Keratinocyte (primary cell): ENCODE results near the gene PHF2. TPM values are rescaled to one million over a fixed set of nuclear protein-coding genes. Genes with fewer than 3 reads are reported as not detected.

ENCODE experiments used
- DNase-seq: peaks from one replicate; pipeline ENCODE4 v3.0.0-alpha.2; 2011; ENCODE audit warnings: low read depth, missing footprints, low spot score
- FAIRE-seq: peaks from 2 replicates; lab custom pipeline; 2011; peaks lifted over from hg19 to GRCh38; lab: Jason Lieb, UNC
- H2AFZ ChIP-seq: 2 replicates; pipeline ENCODE4 v1.6.0; 2012; ENCODE audit warnings: low read length, control low read depth, inconsistent platforms; ENCODE audit not compliant: control insufficient read depth
- H3K27ac ChIP-seq: 2 replicates; pipeline ENCODE4 v1.5.1; 2011; ENCODE audit warnings: low read length; ENCODE audit not compliant: control insufficient read depth, insufficient read depth
- H3K27me3 ChIP-seq: 3 replicates; pipeline ENCODE4 v1.6.0; 2011; ENCODE audit warnings: low read length; ENCODE audit not compliant: control insufficient read depth, insufficient read depth; ENCODE audit errors: extremely low read depth
- H3K36me3 ChIP-seq, 2 experiments: 2 replicates in 1 of 2; 3 replicates in 1 of 2; pipeline ENCODE4 v1.5.1; 2011; ENCODE audit warnings: low read length in 2 of 2, mild to moderate bottlenecking in 1 of 2; ENCODE audit not compliant: control insufficient read depth in 2 of 2, insufficient read depth in 2 of 2; ENCODE audit errors: extremely low read depth in 1 of 2
- H3K4me1 ChIP-seq: 3 replicates; pipeline ENCODE4 v1.5.1; 2011; ENCODE audit warnings: low read length; ENCODE audit not compliant: control insufficient read depth, insufficient read depth; ENCODE audit errors: extremely low read depth
- H3K4me2 ChIP-seq: 3 replicates; pipeline ENCODE4 v1.6.0; 2011; ENCODE audit warnings: low read depth, low read length; ENCODE audit not compliant: control insufficient read depth, insufficient read depth; ENCODE audit errors: extremely low read depth
- H3K4me3 ChIP-seq, 3 experiments: fragments of 200-600 bp in 1 of 3; sonication (generic) in 1 of 3; 2 replicates in 2 of 3; 3 replicates in 1 of 3; pipeline ENCODE4 v1.5.1; 2011 to 2016; ENCODE audit warnings: low read length in 3 of 3, mild to moderate bottlenecking in 3 of 3, control low read depth in 2 of 3, inconsistent platforms in 1 of 3, low read depth in 1 of 3, mixed read lengths in 1 of 3, mixed run types in 1 of 3, moderate library complexity in 1 of 3; ENCODE audit not compliant: control insufficient read depth in 2 of 3, insufficient read depth in 2 of 3; ENCODE audit errors: extremely low read depth in 1 of 3
- H3K79me2 ChIP-seq: 2 replicates; pipeline ENCODE4 v1.6.0; 2012; ENCODE audit warnings: low read length; ENCODE audit not compliant: control insufficient read depth, insufficient read depth
- H3K9ac ChIP-seq: 3 replicates; pipeline ENCODE4 v1.6.0; 2011; ENCODE audit warnings: low read length; ENCODE audit not compliant: control insufficient read depth, insufficient read depth; ENCODE audit errors: extremely low read depth
- H3K9me1 ChIP-seq: 3 replicates; pipeline ENCODE4 v1.6.0; 2011; ENCODE audit warnings: low read length; ENCODE audit not compliant: control insufficient read depth, insufficient read depth; ENCODE audit errors: extremely low read depth
- H3K9me3 ChIP-seq: 2 replicates; pipeline ENCODE4 v1.5.1; 2012; ENCODE audit warnings: low read depth, low read length; ENCODE audit not compliant: control insufficient read depth
- H4K20me1 ChIP-seq: 3 replicates; pipeline ENCODE4 v1.6.0; 2011; ENCODE audit warnings: low read length; ENCODE audit not compliant: control insufficient read depth, insufficient read depth; ENCODE audit errors: extremely low read depth
- CTCF ChIP-seq, 3 experiments: IDR thresholded peaks in 1 of 3; conservative IDR thresholded peaks in 1 of 3; optimal IDR thresholded peaks in 1 of 3; 2 replicates in 2 of 3; 3 replicates in 1 of 3; pipeline versions ENCODE3 to v1.5.1; 2011; ENCODE audit warnings: low read length in 3 of 3, mild to moderate bottlenecking in 3 of 3, moderate library complexity in 2 of 3, control low read depth in 1 of 3, inconsistent platforms in 1 of 3; ENCODE audit not compliant: insufficient read depth in 2 of 3; ENCODE audit errors: extremely low read depth in 1 of 3
- EZH2 ChIP-seq: IDR thresholded peaks from one replicate; pipeline ENCODE4 v1.6.1; 2012; ENCODE audit warnings: inconsistent platforms, mild to moderate bottlenecking, low read length, moderate library complexity
- dilution Hi-C: fragments of 300-500 bp; cut with MboI; formaldehyde crosslinking; loops from one replicate; pipeline ENCODE4 v1.7.0; 2020; ENCODE audit warnings: low sequenced_read_pairs; ENCODE audit not compliant: extremely low pct_ligation_motif_present
- polyA plus RNA-seq, 5 experiments: library from polyadenylated mRNA; depleted of rRNA in 3 of 5; stranded (reverse) in 3 of 5; stranded (forward) in 1 of 5; unstranded in 1 of 5; fragments of >200 nt; gene quantifications; 1 replicate in 1 of 5; 2 replicates in 3 of 5; 3 replicates in 1 of 5; pipeline versions ENCODE4 v1.2.1 to v1.2.3, GENCODE V29; 2011 to 2012; ENCODE audit warnings: missing spikeins in 2 of 5, low read depth in 1 of 5, low replicate concordance in 1 of 5

Gene PHF2
- polyA plus RNA-seq, 1 donor (not counting 4 experiments of a cell fraction or from before 2014, with no cell fraction given) = 5.1 TPM

DNA sequence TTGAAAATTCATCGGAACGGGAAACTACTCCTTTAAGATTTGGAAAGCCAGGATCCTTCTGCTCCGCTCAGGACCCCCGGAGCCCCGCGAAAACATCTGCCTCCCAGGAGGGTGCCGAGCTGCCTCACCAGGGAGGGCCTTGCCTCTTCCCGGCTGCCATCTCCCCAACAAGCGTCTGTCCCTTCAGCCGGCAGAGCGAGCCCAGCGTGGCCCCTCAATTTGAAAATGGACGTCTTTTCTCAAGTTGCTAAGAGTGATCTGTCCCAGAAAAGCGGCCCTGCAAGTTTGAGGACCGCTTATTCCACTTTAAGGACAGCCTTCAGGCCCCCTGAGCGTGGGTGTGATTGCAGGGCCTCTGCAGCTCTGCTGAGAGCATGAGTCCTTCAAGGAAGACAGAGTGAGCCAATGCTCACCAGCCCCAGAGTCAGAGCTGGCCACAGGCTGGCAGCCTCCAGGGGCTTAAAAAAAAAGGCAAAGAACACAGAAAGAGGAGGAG, 101.3 kb downstream of the PHF2 start:
- Histone ChIP-seq H4K20me1 (no peaks in the 10 kb centered on the region), H3K4me1 (no peaks in the 10 kb centered on the region), H3K27me3 (no peaks in the 10 kb centered on the region), H3K4me3 (no peak overlapping the region), H3K27ac (no peak overlapping the region), H3K9me3 (no peaks in the 10 kb centered on the region), H3K36me3 (peaks cover 2 to 8% of the 10 kb centered on the region in 2 experiments), H3K9me1 (no peaks in the 10 kb centered on the region), H3K9ac (no peak overlapping the region), H3K4me2 (no peak overlapping the region), H2AFZ (no peak overlapping the region), H3K79me2 (no peaks in the 10 kb centered on the region)
- FAIRE-seq = no peak
- no peak for DNase-seq
- dilution Hi-C loops = loop anchor here (25.0 kb wide), 1 partner anchor 310 kb away; no protein-coding TSS in a partner anchor
- no peak for TF ChIP-seq EZH2
- no peak for TF ChIP-seq CTCF (optimal IDR thresholded peaks at IDR 0.05 in 1 of 3, IDR thresholded peaks at IDR 0.05 in 1 of 3, conservative IDR thresholded peaks at IDR 0.05 in 1 of 3; ENCODE audit: extremely low read depth in 1 of 3, insufficient read depth in 2 of 3, low read length in 3 of 3)

DNA sequence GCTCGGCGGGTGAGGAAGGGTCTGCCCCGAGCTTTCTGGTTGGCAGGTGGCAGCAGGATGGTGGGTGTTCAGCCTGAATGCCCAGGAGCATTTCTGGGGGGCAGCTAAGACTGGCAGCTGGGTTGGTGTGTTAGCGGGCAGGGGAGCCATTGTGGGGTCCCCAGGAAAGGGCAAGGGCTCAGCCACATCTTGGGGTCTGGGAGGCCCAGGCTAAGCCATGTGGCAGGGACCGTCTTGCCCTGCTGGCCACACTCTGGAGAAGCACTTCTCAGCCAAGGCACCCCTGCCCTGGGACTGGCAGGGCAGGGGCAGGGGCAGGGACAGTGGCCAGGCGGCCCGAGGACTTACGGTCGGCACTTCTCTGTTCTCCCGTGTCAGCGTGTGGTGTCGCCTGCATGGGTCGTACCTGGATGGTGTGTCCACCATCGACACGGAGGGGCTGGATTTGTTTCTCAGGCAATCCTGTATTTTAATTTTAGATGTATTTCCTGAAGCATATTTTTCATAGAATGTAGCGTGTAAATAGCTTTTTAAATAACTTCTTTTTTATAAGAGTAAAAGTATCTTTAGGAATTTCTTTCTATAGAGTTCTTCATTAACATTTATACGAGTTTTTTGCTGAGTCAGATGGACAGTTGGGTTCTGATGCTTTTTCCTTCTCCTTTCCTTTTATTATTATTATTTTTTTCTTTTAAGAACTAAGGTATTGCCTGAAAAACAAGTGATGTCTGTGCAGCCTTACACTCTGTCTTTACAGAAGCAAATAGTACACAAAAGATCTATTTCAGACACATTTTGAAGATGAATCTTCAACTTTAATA, 102.0 kb downstream of the PHF2 start:
- Histone ChIP-seq H3K4me1 (no peaks in the 10 kb centered on the region), H3K36me3 (peaks cover 2 to 8% of the 10 kb centered on the region in 2 experiments), H3K9ac (no peak overlapping the region), H4K20me1 (no peaks in the 10 kb centered on the region), H3K27ac (no peak overlapping the region), H3K4me3 (no peak overlapping the region), H3K27me3 (no peaks in the 10 kb centered on the region), H3K4me2 (no peak overlapping the region), H3K79me2 (no peaks in the 10 kb centered on the region), H3K9me1 (no peaks in the 10 kb centered on the region), H2AFZ (no peak overlapping the region), H3K9me3 (no peaks in the 10 kb centered on the region)
- TF ChIP-seq CTCF (optimal IDR thresholded peaks at IDR 0.05 in 1 of 3, IDR thresholded peaks at IDR 0.05 in 1 of 3, conservative IDR thresholded peaks at IDR 0.05 in 1 of 3; ENCODE audit: extremely low read depth in 1 of 3, insufficient read depth in 2 of 3, low read length in 3 of 3) (no peak), EZH2 (no peak)
- dilution Hi-C loops = loop anchor here (25.0 kb wide), 1 partner anchor 309 kb away; no protein-coding TSS in a partner anchor
- DNase-seq (no peak), FAIRE-seq (no peak)
